Measurements from ENCODE around the gene FAM168A. TPM values are rescaled to one million over a fixed set of nuclear protein-coding genes. Genes with fewer than 3 reads are reported as not detected.
A peak's percentile ranks its signal among the peaks of the same experiment; 100 is the strongest.

Gene FAM168A
- total and polyA plus RNA-seq, 2 of the 8 experiments (the other 6 are each of a cell fraction or from before 2014, with no cell fraction given) = 17.1 to 21.6 TPM

DNA sequence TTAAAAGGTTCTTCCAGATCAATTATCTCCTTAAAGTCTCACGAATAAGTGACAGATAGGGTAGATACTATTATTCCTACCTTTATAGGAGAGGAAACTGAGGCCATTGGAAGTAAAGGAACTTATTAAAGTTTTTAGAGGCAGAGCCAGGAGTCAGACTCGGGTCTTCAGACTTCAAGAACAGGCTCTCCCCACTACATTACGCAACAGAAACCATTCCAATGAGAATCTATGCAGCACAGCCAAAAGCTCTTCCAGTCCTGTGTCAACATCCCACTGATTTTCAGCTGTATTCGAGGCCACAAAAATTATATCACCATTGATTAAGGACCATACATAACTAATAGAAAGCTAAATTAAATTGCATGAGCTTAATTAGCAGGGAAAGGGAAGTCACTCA is 144.3 kb downstream of the FAM168A start:
- H2BK12ac ChIP-seq (ENCODE audit: low read depth, low read length) = no peak overlapping the region
- ChIA-PET CTCF (ENCODE audit: partially characterized antibody) (interaction anchor here (0.6 to 1.9 kb wide), 7 partner anchors 12 to 172 kb away, joined by 3 to 6 read pairs (median 4); no protein-coding TSS in a partner anchor), POLR2A (ENCODE audit: partially characterized antibody) (interaction anchor here (1.2 kb wide), 1 partner anchor 16 kb away, joined by 3 read pairs; no protein-coding TSS in a partner anchor)
- no peak overlapping the region for H3K4me3 ChIP-seq (ENCODE audit: extremely low read depth in 1 of 4, insufficient read depth in 2 of 4, low read depth in 3 of 4, low read length in 4 of 4)
- peaks cover 0 to 2% (median 0%) of the 10 kb centered on the region in 4 experiments; a peak in 3 of 7 replicates for H3K4me1 ChIP-seq (replicated peaks in 1 of 4; ENCODE audit: control insufficient read depth in 3 of 4, insufficient read depth in 4 of 4, low read length in 3 of 4)
- H3K27ac ChIP-seq (ENCODE audit: low read depth, low read length) = no peak overlapping the region
- no peak overlapping the region for H2AK5ac ChIP-seq (ENCODE audit: low read depth, low read length)
- no peak overlapping the region for H3K9ac ChIP-seq (replicated peaks in 1 of 4; ENCODE audit: extremely low read depth in 1 of 4, low read depth in 3 of 4, low read length in 3 of 4)
- H3K36me3 ChIP-seq (ENCODE audit: control insufficient read depth in 2 of 4, insufficient read depth in 4 of 4, low read length in 3 of 4) = no peaks in the 10 kb centered on the region
- 92% methylated on average over 4 of the region's 4 CpGs; no CpG with 5 or more reads in 1 of the 2 experiments for WGBS, 2 experiments (ENCODE audit: extremely low coverage in 1 of 2, insufficient coverage in 1 of 2, insufficient read length in 1 of 2, insufficient replicate concordance in 2 of 2, low coverage in 1 of 2, low lambda C conversion rate in 2 of 2, missing lambda C conversion rate in 1 of 2)
- H3K23ac ChIP-seq (ENCODE audit: insufficient read length) = no peak overlapping the region
- H4K20me1 ChIP-seq (replicated peaks in 1 of 2; ENCODE audit: control insufficient read depth in 1 of 2, insufficient read depth in 2 of 2, low read length in 2 of 2) = no peaks in the 10 kb centered on the region
- DNase-seq (ENCODE audit: low read depth in 1 of 2, low spot score in 2 of 2) (no peak), FAIRE-seq (no peak)
- no peak overlapping the region for H2BK120ac ChIP-seq (replicated peaks; ENCODE audit: low read depth, low read length)
- H2AFZ ChIP-seq (ENCODE audit: low read length) = no peak overlapping the region
- no peaks in the 10 kb centered on the region for H3K9me3 ChIP-seq (ENCODE audit: insufficient read depth in 2 of 2, low read depth in 1 of 2, low read length in 1 of 2)
- no peak overlapping the region for H3K4ac ChIP-seq (replicated peaks; ENCODE audit: insufficient read length, low read depth, low read length)
- no peaks in the 10 kb centered on the region for H3K23me2 ChIP-seq (ENCODE audit: low read depth, low read length)
- TF ChIP-seq CHD2 (IDR thresholded peaks at IDR 0.05; ENCODE audit: low read length) (no peak), CEBPB (IDR thresholded peaks at IDR 0.05; ENCODE audit: low read depth, low read length) (peak; percentile 34; the same call in 1 of the 2 replicates)
- no peaks in the 10 kb centered on the region for H3K27me3 ChIP-seq (replicated peaks in 1 of 4; ENCODE audit: control insufficient read depth in 3 of 4, extremely low read depth in 1 of 4, insufficient read depth in 3 of 4, low read length in 3 of 4)
- no peak overlapping the region for H3K4me2 ChIP-seq (ENCODE audit: insufficient read depth in 1 of 2, low read depth in 2 of 2, low read length in 2 of 2)
- H2BK20ac ChIP-seq (ENCODE audit: low read length) = no peak overlapping the region
- H2BK15ac ChIP-seq (ENCODE audit: low read length) = no peak overlapping the region
- H3K14ac ChIP-seq (ENCODE audit: insufficient read length) = no peak overlapping the region
- no peak overlapping the region for H4K8ac ChIP-seq (ENCODE audit: extremely low read depth, insufficient read depth, low read length)
- H4K5ac ChIP-seq (ENCODE audit: insufficient read length, low read depth, low read length) = no peak overlapping the region
- H2BK5ac ChIP-seq (ENCODE audit: low read depth, low read length) = no peak overlapping the region
- no peaks in the 10 kb centered on the region for H3K79me2 ChIP-seq (ENCODE audit: control insufficient read depth in 1 of 2, insufficient read depth in 2 of 2, low read length in 2 of 2)
- H4K91ac ChIP-seq (replicated peaks; ENCODE audit: insufficient read length, low read length) = no peak overlapping the region
- H3K79me1 ChIP-seq (ENCODE audit: low read depth, low read length) = no peaks in the 10 kb centered on the region; the same call in 1 of the 2 replicates
- no peak overlapping the region for H3K56ac ChIP-seq (replicated peaks; ENCODE audit: insufficient read length, low read depth, low read length)
- no peak overlapping the region for H3K18ac ChIP-seq (ENCODE audit: extremely low read depth, low read length)

Data from H1 (cell line).